ENCODE measurements around the gene LCORL.
"Not testable (repeated sequence)": the region's sequence is repeated elsewhere in the genome, so short reads cannot be mapped to it uniquely, and the experiment has no call there.

Gene LCORL

GRCh38 chr4:17851959-17852358 is 169.6 kb downstream of the LCORL start:
- DNase-seq (ENCODE audit: low spot score) = no peak

- not testable (repeated sequence) for DNase-seq (ENCODE audit: low spot score)
Measured at GRCh38 chr4:17850295-17850694, 171.3 kb downstream of the LCORL start.

GRCh38 chr4:17846266-17846665 is 175.3 kb downstream of the LCORL start:
- DNase-seq (ENCODE audit: low spot score) = no peak

- no peak for DNase-seq (ENCODE audit: low spot score)
Measured at GRCh38 chr4:17823871-17824669, 197.5 kb downstream of the LCORL start.

- peak; percentile 42 for DNase-seq (ENCODE audit: low spot score)
Measured at GRCh38 chr4:17817027-17817426, 204.5 kb downstream of the LCORL start.

- DNase-seq (ENCODE audit: low spot score) = no peak
Measured at GRCh38 chr4:17816142-17816541, 205.4 kb downstream of the LCORL start.

- DNase-seq (ENCODE audit: low spot score) = no peak
Measured at GRCh38 chr4:17814140-17814539, 207.4 kb downstream of the LCORL start.

- DNase-seq (ENCODE audit: low spot score) = no peak
Measured at GRCh38 chr4:17812801-17813200, 208.8 kb downstream of the LCORL start.

- no peak for DNase-seq (ENCODE audit: low spot score)
Measured at GRCh38 chr4:17812125-17812524, 209.4 kb downstream of the LCORL start.

- DNase-seq (ENCODE audit: low spot score) = peak; percentile 9
Measured at GRCh38 chr4:17811078-17811603, 210.4 kb downstream of the LCORL start.

- DNase-seq (ENCODE audit: low spot score) = peak; percentile 97
Measured at GRCh38 chr4:17810260-17811077, 211.1 kb downstream of the LCORL start, which contains the start of the genes DCAF16 and NCAPG. Gene DCAF16 (minus strand): TSS chr4:17810757. CDS start chr4:17804141, 6,616 bp downstream. Gene NCAPG (plus strand): TSS chr4:17810979. CDS start chr4:17811078, 99 bp downstream.

GRCh38 chr4:17809667-17810066 is 211.9 kb downstream of the LCORL start:
- no peak for DNase-seq (ENCODE audit: low spot score)

GRCh38 chr4:17807446-17807845 is 214.1 kb downstream of the LCORL start:
- no peak for DNase-seq (ENCODE audit: low spot score)

GRCh38 chr4:17805580-17806155 is 215.9 kb downstream of the LCORL start:
- no peak for DNase-seq (ENCODE audit: low spot score)

GRCh38 chr4:17797808-17798207 is 223.7 kb downstream of the LCORL start:
- DNase-seq (ENCODE audit: low spot score) = no peak

- no peak for DNase-seq (ENCODE audit: low spot score)
Measured at GRCh38 chr4:17794730-17795129, 226.8 kb downstream of the LCORL start.
